ENCODE data around the gene NKG7. TPM values are rescaled to one million over a fixed set of nuclear protein-coding genes. Genes with fewer than 3 reads are reported as not detected.

Gene NKG7
- total RNA-seq, 1 donor from 2014 or later, result not detected

DNA sequence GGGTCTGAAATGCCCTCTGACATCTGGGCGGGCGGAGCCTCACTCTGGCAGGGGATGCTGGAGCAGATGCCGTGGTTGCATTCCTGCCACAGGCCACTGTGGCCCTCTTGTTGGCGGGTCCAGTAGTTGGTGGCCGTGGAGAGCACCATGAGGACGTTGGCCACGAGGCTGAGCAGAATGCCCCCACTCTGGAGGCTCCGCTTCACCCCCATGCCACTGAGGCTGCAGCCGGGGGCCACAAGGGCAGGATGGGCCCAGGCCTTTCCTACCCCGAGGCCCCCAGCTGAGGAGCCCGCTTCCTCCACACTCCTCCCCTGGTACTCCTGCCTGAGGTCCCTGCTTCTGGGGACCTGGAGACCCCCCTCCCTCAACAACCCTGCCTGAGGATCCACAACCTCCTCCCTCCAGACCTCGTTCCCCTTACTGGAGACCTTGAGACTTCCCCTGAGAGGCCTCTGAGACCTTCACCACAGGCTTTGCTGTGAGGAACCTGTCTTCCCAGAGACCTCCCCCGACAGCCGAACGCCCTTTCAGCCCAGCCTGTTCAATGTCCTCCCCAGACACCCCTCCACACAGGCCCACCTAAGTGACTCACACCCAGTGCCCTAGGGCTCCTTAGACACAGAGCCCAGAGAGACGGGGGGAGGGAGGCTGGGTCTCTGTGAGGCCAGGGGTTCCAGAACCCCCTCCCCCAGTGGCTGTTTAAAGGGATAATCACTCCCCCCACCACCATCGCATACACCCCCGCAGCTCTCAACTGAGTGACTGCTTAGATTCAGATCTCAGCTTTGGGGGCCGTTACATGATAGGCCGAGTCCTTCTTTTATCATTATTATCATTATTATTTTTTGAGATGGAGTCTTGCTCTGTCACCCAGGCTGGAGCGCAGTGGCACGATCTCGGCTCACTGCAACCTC lies 3.8 kb downstream of the NKG7 start, which contains the start of gene CLDND2:
Gene CLDND2, minus strand, starts transcription at position 638 of the 917 bp plus-strand sequence. Its CDS starts 426 bp downstream, at position 212.
- H3K27me3 Mint-ChIP-seq (ENCODE audit: unreplicated experiment), result peaks cover 18% of the 10 kb centered on the region
- peaks cover 5% of the 10 kb centered on the region for H3K4me1 Mint-ChIP-seq (ENCODE audit: low read depth, unreplicated experiment)
- H3K4me3 Mint-ChIP-seq (ENCODE audit: unreplicated experiment), result peak within 1 kb of the TSS; percentile 97
- no peaks in the 10 kb centered on the region for H3K36me3 Mint-ChIP-seq (ENCODE audit: unreplicated experiment)
- DNase-seq, result no peak
- TF ChIP-seq, protein P1, sequence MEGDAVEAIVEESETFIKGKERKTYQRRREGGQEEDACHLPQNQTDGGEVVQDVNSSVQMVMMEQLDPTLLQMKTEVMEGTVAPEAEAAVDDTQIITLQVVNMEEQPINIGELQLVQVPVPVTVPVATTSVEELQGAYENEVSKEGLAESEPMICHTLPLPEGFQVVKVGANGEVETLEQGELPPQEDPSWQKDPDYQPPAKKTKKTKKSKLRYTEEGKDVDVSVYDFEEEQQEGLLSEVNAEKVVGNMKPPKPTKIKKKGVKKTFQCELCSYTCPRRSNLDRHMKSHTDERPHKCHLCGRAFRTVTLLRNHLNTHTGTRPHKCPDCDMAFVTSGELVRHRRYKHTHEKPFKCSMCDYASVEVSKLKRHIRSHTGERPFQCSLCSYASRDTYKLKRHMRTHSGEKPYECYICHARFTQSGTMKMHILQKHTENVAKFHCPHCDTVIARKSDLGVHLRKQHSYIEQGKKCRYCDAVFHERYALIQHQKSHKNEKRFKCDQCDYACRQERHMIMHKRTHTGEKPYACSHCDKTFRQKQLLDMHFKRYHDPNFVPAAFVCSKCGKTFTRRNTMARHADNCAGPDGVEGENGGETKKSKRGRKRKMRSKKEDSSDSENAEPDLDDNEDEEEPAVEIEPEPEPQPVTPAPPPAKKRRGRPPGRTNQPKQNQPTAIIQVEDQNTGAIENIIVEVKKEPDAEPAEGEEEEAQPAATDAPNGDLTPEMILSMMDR (IDR thresholded peaks at IDR 0.05; ENCODE audit: partially characterized antibody, unreplicated experiment), result no peak
- H3K27ac Mint-ChIP-seq (ENCODE audit: unreplicated experiment), result peak within 1 kb of the TSS; percentile 96
- H3K9me3 Mint-ChIP-seq (ENCODE audit: unreplicated experiment), result peaks cover 22% of the 10 kb centered on the region

DNA sequence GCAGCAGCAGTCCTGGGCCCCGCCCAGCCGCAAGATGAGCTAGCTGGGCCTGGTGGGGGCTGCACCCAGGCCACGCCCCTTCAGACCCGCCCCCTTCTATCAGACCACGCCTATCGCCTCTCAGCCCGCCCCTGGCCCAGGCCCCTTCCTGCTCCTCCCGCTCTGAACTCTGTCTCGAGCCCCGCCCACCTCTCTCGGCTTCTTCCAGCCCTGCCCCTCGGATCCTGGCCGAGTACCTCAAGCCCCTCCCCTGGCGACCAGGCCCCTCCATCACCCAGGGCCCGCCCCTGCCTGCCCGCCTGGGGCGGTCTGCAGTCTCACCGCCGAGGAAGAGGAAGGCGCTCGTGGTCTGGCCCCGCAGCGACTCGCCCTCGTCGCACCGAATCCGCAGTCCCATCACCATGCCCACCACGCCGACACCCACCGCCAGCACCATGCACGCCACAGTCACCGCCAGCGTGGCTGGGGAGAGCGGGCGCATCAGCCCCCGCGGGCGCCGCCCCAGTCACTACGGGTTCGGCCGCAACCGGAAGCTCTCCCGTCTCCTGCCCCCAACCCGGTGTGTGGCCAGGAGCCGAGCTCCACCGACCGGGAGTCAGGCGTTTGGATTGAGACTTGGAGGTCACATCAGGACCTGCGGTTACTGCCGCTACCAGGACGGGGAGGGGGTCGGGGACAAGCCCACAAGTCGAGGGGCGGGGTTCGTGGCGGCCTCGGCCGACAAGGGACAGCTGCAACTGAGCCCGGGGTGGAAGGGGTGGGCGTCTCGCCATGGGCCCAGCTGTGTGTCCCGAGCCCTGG lies 4.7 kb downstream of the NKG7 start:
- peak overlapping the region; percentile 96 for H3K27ac Mint-ChIP-seq (ENCODE audit: unreplicated experiment)
- peaks cover 5% of the 10 kb centered on the region for H3K4me1 Mint-ChIP-seq (ENCODE audit: low read depth, unreplicated experiment)
- peak overlapping the region; percentile 97 for H3K4me3 Mint-ChIP-seq (ENCODE audit: unreplicated experiment)
- no peaks in the 10 kb centered on the region for H3K36me3 Mint-ChIP-seq (ENCODE audit: unreplicated experiment)
- peaks cover 22% of the 10 kb centered on the region for H3K9me3 Mint-ChIP-seq (ENCODE audit: unreplicated experiment)
- TF ChIP-seq, protein P1 (IDR thresholded peaks at IDR 0.05; ENCODE audit: partially characterized antibody, unreplicated experiment), result no peak
- H3K27me3 Mint-ChIP-seq (ENCODE audit: unreplicated experiment), result peaks cover 15% of the 10 kb centered on the region
- DNase-seq, result peak; percentile 99

DNA sequence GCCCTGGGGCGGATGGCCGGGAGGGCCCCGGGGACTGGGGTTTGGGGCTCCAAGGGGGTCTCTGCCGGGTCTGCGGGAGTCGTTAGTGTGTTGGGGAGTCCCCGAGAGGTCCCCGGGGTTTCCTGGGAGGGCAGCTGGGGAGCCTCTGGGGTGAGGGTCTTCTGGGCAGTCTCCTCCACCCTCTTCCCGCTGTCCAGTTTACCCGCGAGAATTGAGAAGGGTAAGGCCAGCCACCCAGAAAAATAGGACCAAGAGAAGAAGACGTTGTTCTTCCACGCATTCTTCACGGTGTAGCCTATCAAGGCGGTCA lies 5.2 kb downstream of the NKG7 start:
- Mint-ChIP-seq H3K36me3 (ENCODE audit: unreplicated experiment) (no peaks in the 10 kb centered on the region), H3K4me1 (ENCODE audit: low read depth, unreplicated experiment) (peaks cover 5% of the 10 kb centered on the region), H3K4me3 (ENCODE audit: unreplicated experiment) (peak overlapping the region; percentile 97), H3K9me3 (ENCODE audit: unreplicated experiment) (peaks cover 22% of the 10 kb centered on the region), H3K27me3 (ENCODE audit: unreplicated experiment) (peaks cover 12% of the 10 kb centered on the region), H3K27ac (ENCODE audit: unreplicated experiment) (peak overlapping the region; percentile 96)
- TF ChIP-seq, protein P1 (IDR thresholded peaks at IDR 0.05; ENCODE audit: partially characterized antibody, unreplicated experiment), result no peak
- DNase-seq, result no peak

DNA sequence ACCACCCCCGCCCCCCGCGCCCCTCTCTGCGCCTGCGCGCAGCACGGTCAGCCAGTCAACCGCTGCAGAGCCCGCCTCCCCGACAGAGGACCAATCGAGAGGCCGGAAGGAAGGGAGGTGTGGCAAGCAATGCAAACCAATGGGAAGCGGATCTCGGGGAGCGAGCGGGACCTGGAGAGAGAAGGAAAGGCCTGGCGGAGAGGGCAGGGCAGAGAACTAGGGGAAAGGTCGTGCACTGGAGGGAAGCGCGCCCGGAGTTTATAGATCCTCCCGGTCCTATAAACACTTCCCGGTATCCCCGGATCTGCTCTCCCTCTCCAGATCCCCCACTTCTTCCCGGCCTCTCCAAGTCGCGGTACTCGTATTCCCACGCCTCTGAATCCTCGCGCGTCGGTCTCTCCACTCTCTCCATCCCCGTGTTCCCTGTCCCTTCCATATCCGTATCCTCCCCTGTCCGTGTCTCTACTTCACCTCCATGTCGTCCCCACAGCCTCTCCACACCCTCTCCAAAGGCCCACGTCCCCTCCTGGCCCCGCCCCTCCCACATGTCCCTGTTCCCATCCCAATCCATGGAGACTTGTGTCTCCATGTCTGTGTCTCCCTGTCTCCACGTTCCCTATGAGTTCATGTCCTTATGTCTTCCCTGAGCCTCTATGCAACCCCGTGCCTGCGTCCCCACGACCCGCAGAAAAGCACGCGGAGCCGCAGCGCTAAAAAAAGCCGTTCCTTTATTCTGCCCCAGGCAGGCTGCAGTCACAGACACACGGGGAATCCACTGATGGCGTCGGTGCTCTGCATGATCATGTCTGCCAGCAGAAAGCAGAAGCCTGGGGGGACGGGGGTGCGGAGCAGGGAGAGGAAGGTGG lies 5.8 kb downstream of the NKG7 start:
- Mint-ChIP-seq H3K4me1 (ENCODE audit: low read depth, unreplicated experiment) (peaks cover 5% of the 10 kb centered on the region), H3K27ac (ENCODE audit: unreplicated experiment) (peak overlapping the region; percentile 96), H3K4me3 (ENCODE audit: unreplicated experiment) (peak overlapping the region; percentile 97), H3K9me3 (ENCODE audit: unreplicated experiment) (peaks cover 22% of the 10 kb centered on the region), H3K27me3 (ENCODE audit: unreplicated experiment) (peaks cover 12% of the 10 kb centered on the region), H3K36me3 (ENCODE audit: unreplicated experiment) (no peaks in the 10 kb centered on the region)
- DNase-seq, result peak; percentile 96
- TF ChIP-seq, protein P1 (IDR thresholded peaks at IDR 0.05; ENCODE audit: partially characterized antibody, unreplicated experiment), result no peak
